HEK293 (cell line): ENCODE results near the gene MMAB.

Experiments used
- CTCF ChIA-PET: fragments of 350-600 bp; formaldehyde crosslinking; extraction: SDS; loops from one replicate; lab custom pipeline; 2021; ENCODE audit warnings: antibody characterized with exemption; lab: Yijun Ruan, JAX
- POLR2A ChIA-PET: fragments of 300-600 bp; formaldehyde crosslinking; extraction: SDS; loops from one replicate; lab custom pipeline; 2020; ENCODE audit warnings: antibody characterized with exemption, inconsistent platforms; lab: Yijun Ruan, JAX
- H3K27ac ChIP-seq: fragments of 200-500 bp; sonication (Bioruptor generic); 2 replicates; pipeline ENCODE4 v1.5.1; 2014; ENCODE audit warnings: low read depth, low read length, control low read depth, inconsistent platforms; ENCODE audit errors: extremely low read depth
- H3K36me3 ChIP-seq, 2 experiments: fragments of 200-500 bp in 1 of 2; sonication (Bioruptor generic) in 1 of 2; 1 replicate in 1 of 2; 2 replicates in 1 of 2; pipeline ENCODE4 v1.5.1; 2014 to 2017; ENCODE audit warnings: inconsistent platforms in 2 of 2, low read length in 2 of 2; ENCODE audit not compliant: control insufficient read depth in 2 of 2, insufficient read depth in 1 of 2
- H3K4me1 ChIP-seq: fragments of 200-500 bp; sonication (Bioruptor generic); 2 replicates; pipeline ENCODE4 v1.5.1; 2014; ENCODE audit warnings: mild to moderate bottlenecking, low read length, inconsistent platforms; ENCODE audit not compliant: control insufficient read depth, insufficient read depth
- H3K4me3 ChIP-seq: 2 replicates; pipeline ENCODE4 v1.5.1; 2011; ENCODE audit warnings: low read depth, mild to moderate bottlenecking, control low read depth, low read length, moderate library complexity
- H3K9me3 ChIP-seq: fragments of 200-500 bp; sonication (Bioruptor generic); 2 replicates; pipeline ENCODE4 v1.5.1; 2014; ENCODE audit warnings: low read depth, low read length, inconsistent platforms; ENCODE audit not compliant: control insufficient read depth, insufficient read depth
- WT1 ChIP-seq: fragments of 450-650 bp; formaldehyde crosslinking; IDR thresholded peaks from 2 replicates; pipeline ENCODE4 v1.5.1; 2016; ENCODE audit warnings: missing biosample characterization, missing genetic modification characterization
- ZBTB17 ChIP-seq: fragments of 450-650 bp; formaldehyde crosslinking; IDR thresholded peaks from 2 replicates; pipeline ENCODE4 v1.5.1; 2016; ENCODE audit warnings: missing biosample characterization, missing genetic modification characterization
- ZNF391 ChIP-seq: fragments of 450-650 bp; formaldehyde crosslinking; IDR thresholded peaks from 2 replicates; pipeline ENCODE4 v1.5.1; 2016; ENCODE audit warnings: low read depth, missing biosample characterization, missing genetic modification characterization, borderline replicate concordance
- ZNF404 ChIP-seq: fragments of 450-650 bp; formaldehyde crosslinking; IDR thresholded peaks from 2 replicates; pipeline ENCODE4 v1.5.1; 2017; ENCODE audit warnings: missing biosample characterization, missing genetic modification characterization
- ZNF48 ChIP-seq: fragments of 450-650 bp; formaldehyde crosslinking; IDR thresholded peaks from 2 replicates; pipeline ENCODE4 v1.5.1; 2016; ENCODE audit warnings: missing biosample characterization, missing genetic modification characterization
- ZNF510 ChIP-seq: fragments of 450-650 bp; formaldehyde crosslinking; IDR thresholded peaks from 2 replicates; pipeline ENCODE4 v1.5.1; 2018; ENCODE audit warnings: mild to moderate bottlenecking, missing genetic modification characterization, missing biosample characterization; ENCODE audit not compliant: insufficient replicate concordance
- ZNF514 ChIP-seq: fragments of 450-650 bp; formaldehyde crosslinking; IDR thresholded peaks from 2 replicates; pipeline ENCODE4 v1.5.1; 2016; ENCODE audit warnings: missing biosample characterization, missing genetic modification characterization
- ZNF600 ChIP-seq: fragments of 450-650 bp; formaldehyde crosslinking; IDR thresholded peaks from 2 replicates; pipeline ENCODE4 v1.5.1; 2016; ENCODE audit warnings: missing biosample characterization, missing genetic modification characterization
- ZNF629 ChIP-seq: fragments of 450-650 bp; formaldehyde crosslinking; IDR thresholded peaks from 2 replicates; pipeline ENCODE4 v1.5.1; 2017; ENCODE audit warnings: missing biosample characterization, missing genetic modification characterization
- ZNF639 ChIP-seq: fragments of 450-650 bp; formaldehyde crosslinking; IDR thresholded peaks from 2 replicates; pipeline ENCODE4 v1.5.1; 2016; ENCODE audit warnings: missing biosample characterization, missing genetic modification characterization
- TF ChIP-seq, protein P1 (sequence below): fragments of 450-650 bp; formaldehyde crosslinking; IDR thresholded peaks from 2 replicates; pipeline ENCODE4 v1.5.1; 2016; ENCODE audit warnings: missing biosample characterization, missing genetic modification characterization
- TF ChIP-seq, protein P2 (sequence below): fragments of 450-650 bp; formaldehyde crosslinking; IDR thresholded peaks from 2 replicates; pipeline ENCODE4 v1.5.1; 2016; ENCODE audit warnings: missing biosample characterization, missing genetic modification characterization
- TF ChIP-seq, protein P3 (sequence below): fragments of 450-650 bp; formaldehyde crosslinking; IDR thresholded peaks from 2 replicates; pipeline ENCODE4 v1.5.1; 2016; ENCODE audit warnings: missing biosample characterization, missing genetic modification characterization
- TF ChIP-seq, protein P4 (sequence below): fragments of 450-650 bp; formaldehyde crosslinking; conservative IDR thresholded peaks from 2 replicates; pipeline ENCODE4 v1.5.1; 2016; ENCODE audit warnings: low read depth, missing biosample characterization, missing genetic modification characterization

Gene MMAB

GRCh38 chr12:109550281-109550680 is 23.0 kb downstream of the MMAB start:
- Histone ChIP-seq H3K36me3 (no peaks in the 10 kb centered on the region), H3K4me1 (no peaks in the 10 kb centered on the region), H3K4me3 (no peak overlapping the region), H3K9me3 (no peaks in the 10 kb centered on the region), H3K27ac (no peak overlapping the region)
- CTCF ChIA-PET = interaction anchor here (0.6 kb wide), 1 partner anchor 126 kb away, joined by 3 read pairs; no protein-coding TSS in a partner anchor
- POLR2A ChIA-PET = interaction anchor here (0.7 to 3.0 kb wide), 2 partner anchors 23 to 286 kb away, joined by 3 to 15 read pairs; partner anchors contain the start of genes MMAB and MVK
- TF ChIP-seq, protein P1, sequence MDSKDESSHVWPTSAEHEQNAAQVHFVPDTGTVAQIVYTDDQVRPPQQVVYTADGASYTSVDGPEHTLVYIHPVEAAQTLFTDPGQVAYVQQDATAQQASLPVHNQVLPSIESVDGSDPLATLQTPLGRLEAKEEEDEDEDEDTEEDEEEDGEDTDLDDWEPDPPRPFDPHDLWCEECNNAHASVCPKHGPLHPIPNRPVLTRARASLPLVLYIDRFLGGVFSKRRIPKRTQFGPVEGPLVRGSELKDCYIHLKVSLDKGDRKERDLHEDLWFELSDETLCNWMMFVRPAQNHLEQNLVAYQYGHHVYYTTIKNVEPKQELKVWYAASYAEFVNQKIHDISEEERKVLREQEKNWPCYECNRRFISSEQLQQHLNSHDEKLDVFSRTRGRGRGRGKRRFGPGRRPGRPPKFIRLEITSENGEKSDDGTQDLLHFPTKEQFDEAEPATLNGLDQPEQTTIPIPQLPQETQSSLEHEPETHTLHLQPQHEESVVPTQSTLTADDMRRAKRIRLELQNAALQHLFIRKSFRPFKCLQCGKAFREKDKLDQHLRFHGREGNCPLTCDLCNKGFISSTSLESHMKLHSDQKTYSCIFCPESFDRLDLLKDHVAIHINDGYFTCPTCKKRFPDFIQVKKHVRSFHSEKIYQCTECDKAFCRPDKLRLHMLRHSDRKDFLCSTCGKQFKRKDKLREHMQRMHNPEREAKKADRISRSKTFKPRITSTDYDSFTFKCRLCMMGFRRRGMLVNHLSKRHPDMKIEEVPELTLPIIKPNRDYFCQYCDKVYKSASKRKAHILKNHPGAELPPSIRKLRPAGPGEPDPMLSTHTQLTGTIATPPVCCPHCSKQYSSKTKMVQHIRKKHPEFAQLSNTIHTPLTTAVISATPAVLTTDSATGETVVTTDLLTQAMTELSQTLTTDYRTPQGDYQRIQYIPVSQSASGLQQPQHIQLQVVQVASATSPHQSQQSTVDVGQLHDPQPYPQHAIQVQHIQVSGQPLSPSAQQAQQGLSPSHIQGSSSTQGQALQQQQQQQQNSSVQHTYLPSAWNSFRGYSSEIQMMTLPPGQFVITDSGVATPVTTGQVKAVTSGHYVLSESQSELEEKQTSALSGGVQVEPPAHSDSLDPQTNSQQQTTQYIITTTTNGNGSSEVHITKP = no peak
- no peak for TF ChIP-seq ZNF600 (tag by site-specific recombination)
- TF ChIP-seq ZBTB17 (tag by site-specific recombination) = no peak
- TF ChIP-seq ZNF629 (tag by site-specific recombination) = no peak
- no peak for TF ChIP-seq ZNF510 (tag by site-specific recombination)
- TF ChIP-seq WT1 (tag by site-specific recombination) = no peak
- TF ChIP-seq, protein P2, sequence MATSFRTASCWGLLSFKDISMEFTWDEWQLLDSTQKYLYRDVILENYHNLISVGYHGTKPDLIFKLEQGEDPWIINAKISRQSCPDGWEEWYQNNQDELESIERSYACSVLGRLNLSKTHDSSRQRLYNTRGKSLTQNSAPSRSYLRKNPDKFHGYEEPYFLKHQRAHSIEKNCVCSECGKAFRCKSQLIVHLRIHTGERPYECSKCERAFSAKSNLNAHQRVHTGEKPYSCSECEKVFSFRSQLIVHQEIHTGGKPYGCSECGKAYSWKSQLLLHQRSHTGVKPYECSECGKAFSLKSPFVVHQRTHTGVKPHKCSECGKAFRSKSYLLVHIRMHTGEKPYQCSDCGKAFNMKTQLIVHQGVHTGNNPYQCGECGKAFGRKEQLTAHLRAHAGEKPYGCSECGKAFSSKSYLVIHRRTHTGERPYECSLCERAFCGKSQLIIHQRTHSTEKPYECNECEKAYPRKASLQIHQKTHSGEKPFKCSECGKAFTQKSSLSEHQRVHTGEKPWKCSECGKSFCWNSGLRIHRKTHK = no peak
- TF ChIP-seq ZNF391 (tag by site-specific recombination) = no peak
- TF ChIP-seq, protein P3, sequence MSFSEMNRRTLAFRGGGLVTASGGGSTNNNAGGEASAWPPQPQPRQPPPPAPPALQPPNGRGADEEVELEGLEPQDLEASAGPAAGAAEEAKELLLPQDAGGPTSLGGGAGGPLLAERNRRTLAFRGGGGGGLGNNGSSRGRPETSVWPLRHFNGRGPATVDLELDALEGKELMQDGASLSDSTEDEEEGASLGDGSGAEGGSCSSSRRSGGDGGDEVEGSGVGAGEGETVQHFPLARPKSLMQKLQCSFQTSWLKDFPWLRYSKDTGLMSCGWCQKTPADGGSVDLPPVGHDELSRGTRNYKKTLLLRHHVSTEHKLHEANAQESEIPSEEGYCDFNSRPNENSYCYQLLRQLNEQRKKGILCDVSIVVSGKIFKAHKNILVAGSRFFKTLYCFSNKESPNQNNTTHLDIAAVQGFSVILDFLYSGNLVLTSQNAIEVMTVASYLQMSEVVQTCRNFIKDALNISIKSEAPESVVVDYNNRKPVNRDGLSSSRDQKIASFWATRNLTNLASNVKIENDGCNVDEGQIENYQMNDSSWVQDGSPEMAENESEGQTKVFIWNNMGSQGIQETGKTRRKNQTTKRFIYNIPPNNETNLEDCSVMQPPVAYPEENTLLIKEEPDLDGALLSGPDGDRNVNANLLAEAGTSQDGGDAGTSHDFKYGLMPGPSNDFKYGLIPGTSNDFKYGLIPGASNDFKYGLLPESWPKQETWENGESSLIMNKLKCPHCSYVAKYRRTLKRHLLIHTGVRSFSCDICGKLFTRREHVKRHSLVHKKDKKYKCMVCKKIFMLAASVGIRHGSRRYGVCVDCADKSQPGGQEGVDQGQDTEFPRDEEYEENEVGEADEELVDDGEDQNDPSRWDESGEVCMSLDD (tag by site-specific recombination) = no peak
- no peak for TF ChIP-seq ZNF404 (tag by site-specific recombination)
- no peak for TF ChIP-seq ZNF514
- no peak for TF ChIP-seq ZNF639 (tag by site-specific recombination)
- TF ChIP-seq, protein P4, sequence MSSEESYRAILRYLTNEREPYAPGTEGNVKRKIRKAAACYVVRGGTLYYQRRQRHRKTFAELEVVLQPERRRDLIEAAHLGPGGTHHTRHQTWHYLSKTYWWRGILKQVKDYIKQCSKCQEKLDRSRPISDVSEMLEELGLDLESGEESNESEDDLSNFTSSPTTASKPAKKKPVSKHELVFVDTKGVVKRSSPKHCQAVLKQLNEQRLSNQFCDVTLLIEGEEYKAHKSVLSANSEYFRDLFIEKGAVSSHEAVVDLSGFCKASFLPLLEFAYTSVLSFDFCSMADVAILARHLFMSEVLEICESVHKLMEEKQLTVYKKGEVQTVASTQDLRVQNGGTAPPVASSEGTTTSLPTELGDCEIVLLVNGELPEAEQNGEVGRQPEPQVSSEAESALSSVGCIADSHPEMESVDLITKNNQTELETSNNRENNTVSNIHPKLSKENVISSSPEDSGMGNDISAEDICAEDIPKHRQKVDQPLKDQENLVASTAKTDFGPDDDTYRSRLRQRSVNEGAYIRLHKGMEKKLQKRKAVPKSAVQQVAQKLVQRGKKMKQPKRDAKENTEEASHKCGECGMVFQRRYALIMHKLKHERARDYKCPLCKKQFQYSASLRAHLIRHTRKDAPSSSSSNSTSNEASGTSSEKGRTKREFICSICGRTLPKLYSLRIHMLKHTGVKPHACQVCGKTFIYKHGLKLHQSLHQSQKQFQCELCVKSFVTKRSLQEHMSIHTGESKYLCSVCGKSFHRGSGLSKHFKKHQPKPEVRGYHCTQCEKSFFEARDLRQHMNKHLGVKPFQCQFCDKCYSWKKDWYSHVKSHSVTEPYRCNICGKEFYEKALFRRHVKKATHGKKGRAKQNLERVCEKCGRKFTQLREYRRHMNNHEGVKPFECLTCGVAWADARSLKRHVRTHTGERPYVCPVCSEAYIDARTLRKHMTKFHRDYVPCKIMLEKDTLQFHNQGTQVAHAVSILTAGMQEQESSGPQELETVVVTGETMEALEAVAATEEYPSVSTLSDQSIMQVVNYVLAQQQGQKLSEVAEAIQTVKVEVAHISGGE (tag by site-specific recombination) = no peak
- TF ChIP-seq ZNF48 (tag by site-specific recombination) = no peak
